Measurements from ENCODE around the gene EYS. TPM values are rescaled to one million over a fixed set of nuclear protein-coding genes. Genes with fewer than 3 reads are reported as not detected.
A peak's percentile ranks its signal among the peaks of the same experiment; 100 is the strongest.

The EYS gene
- total RNA-seq, 1 donor from 2014 or later = not detected

DNA sequence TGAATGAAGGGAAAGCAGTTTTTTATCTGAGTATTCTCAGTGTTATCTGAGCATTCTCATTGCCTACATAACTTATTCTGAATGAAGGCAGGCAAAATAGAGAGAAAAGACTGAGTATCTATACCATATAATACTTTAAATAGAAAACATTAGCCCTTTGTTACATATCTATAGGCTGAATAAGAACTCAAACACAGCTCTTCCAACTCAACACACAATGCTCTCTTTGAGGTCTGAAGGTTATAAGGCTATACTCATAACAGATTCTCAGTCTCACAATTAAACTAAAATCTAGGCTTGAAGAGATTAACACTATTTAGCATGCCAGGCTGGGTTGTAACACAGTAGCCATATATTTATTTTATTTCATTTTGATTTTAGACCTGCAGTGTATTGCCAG, 56.9 kb downstream of the EYS start:
- Mint-ChIP-seq H3K9me3 (ENCODE audit: unreplicated experiment) (peaks cover 4% of the 10 kb centered on the region), H3K36me3 (ENCODE audit: low read depth, unreplicated experiment) (no peaks in the 10 kb centered on the region), H3K27me3 (ENCODE audit: unreplicated experiment) (no peaks in the 10 kb centered on the region), H3K4me1 (ENCODE audit: unreplicated experiment) (no peaks in the 10 kb centered on the region), H3K27ac (ENCODE audit: unreplicated experiment) (no peak overlapping the region), H3K4me3 (ENCODE audit: unreplicated experiment) (no peak overlapping the region)
- no peak for DNase-seq (ENCODE audit: low spot score)
- TF ChIP-seq, protein P1, sequence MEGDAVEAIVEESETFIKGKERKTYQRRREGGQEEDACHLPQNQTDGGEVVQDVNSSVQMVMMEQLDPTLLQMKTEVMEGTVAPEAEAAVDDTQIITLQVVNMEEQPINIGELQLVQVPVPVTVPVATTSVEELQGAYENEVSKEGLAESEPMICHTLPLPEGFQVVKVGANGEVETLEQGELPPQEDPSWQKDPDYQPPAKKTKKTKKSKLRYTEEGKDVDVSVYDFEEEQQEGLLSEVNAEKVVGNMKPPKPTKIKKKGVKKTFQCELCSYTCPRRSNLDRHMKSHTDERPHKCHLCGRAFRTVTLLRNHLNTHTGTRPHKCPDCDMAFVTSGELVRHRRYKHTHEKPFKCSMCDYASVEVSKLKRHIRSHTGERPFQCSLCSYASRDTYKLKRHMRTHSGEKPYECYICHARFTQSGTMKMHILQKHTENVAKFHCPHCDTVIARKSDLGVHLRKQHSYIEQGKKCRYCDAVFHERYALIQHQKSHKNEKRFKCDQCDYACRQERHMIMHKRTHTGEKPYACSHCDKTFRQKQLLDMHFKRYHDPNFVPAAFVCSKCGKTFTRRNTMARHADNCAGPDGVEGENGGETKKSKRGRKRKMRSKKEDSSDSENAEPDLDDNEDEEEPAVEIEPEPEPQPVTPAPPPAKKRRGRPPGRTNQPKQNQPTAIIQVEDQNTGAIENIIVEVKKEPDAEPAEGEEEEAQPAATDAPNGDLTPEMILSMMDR (IDR thresholded peaks at IDR 0.05; ENCODE audit: unreplicated experiment) = no peak

DNA sequence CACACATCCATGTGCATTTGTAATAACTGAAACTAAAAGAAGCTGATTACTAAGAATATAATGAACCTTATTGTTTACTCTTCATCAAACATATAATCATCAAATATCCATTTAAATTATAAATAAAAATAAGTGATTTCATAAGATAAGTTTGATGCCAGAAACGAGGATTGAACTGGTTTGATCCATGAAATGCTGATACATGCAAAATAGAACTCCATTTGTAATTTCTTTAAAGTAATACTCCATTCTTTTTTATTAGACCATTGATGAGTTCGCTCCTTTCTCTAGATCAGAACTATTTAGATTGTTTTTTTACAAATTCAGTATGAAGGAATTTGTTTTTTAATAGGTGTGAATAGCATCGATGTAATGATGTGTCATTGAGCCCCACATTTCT, 57.6 kb downstream of the EYS start:
- peaks cover 4% of the 10 kb centered on the region for H3K9me3 Mint-ChIP-seq (ENCODE audit: unreplicated experiment)
- no peaks in the 10 kb centered on the region for H3K27me3 Mint-ChIP-seq (ENCODE audit: unreplicated experiment)
- H3K36me3 Mint-ChIP-seq (ENCODE audit: low read depth, unreplicated experiment) = no peaks in the 10 kb centered on the region
- DNase-seq (ENCODE audit: low spot score) = no peak
- no peak overlapping the region for H3K4me3 Mint-ChIP-seq (ENCODE audit: unreplicated experiment)
- no peaks in the 10 kb centered on the region for H3K4me1 Mint-ChIP-seq (ENCODE audit: unreplicated experiment)
- TF ChIP-seq, protein P1 (IDR thresholded peaks at IDR 0.05; ENCODE audit: unreplicated experiment) = no peak
- no peak overlapping the region for H3K27ac Mint-ChIP-seq (ENCODE audit: unreplicated experiment)

DNA sequence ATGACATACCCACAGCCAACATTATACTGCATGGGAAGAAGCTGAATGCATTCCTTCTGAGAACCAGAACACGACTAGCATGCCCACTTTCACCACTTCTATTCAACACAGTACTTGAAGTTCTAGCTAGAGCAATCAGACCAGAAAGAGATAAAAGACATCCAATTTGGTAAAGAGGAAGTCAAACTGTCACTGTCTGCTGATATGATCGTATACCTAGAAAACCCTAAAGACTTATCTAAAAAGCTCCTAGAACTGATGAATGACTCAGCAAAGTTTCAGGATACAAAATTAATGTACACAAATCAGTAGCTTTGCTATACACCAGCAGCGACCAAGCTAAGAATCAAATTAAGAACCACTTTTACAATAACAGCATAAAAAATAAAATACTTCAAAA, 60.5 kb downstream of the EYS start:
- H3K36me3 Mint-ChIP-seq (ENCODE audit: low read depth, unreplicated experiment) = no peaks in the 10 kb centered on the region
- H3K27ac Mint-ChIP-seq (ENCODE audit: unreplicated experiment) = no peak overlapping the region

DNA sequence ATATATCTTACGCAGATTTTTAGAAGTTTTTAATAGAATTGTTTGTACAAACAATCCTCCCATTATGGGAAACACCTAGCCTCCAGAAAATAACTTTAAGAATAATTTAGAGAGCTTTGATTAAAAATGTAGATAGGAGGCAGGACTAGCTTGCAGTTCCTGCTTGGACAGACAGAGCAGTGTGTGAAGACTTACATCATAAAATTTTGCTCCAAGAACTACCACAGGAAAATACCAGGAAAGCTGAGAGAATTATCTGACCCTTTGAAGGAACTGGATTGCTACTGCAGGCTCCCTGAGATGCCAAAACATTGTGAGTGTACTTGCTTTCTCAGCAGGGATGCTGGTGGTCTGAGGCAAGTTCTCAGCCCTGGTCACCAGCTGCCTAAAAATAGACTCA, 64.2 kb downstream of the EYS start:
- H3K9me3 Mint-ChIP-seq (ENCODE audit: unreplicated experiment) = no peaks in the 10 kb centered on the region
- no peaks in the 10 kb centered on the region for H3K27me3 Mint-ChIP-seq (ENCODE audit: unreplicated experiment)
- H3K27ac Mint-ChIP-seq (ENCODE audit: unreplicated experiment) = no peak overlapping the region
- TF ChIP-seq, protein P1 (IDR thresholded peaks at IDR 0.05; ENCODE audit: unreplicated experiment) = no peak
- H3K36me3 Mint-ChIP-seq (ENCODE audit: low read depth, unreplicated experiment) = no peaks in the 10 kb centered on the region
- no peaks in the 10 kb centered on the region for H3K4me1 Mint-ChIP-seq (ENCODE audit: unreplicated experiment)
- DNase-seq (ENCODE audit: low spot score) = no peak
- H3K4me3 Mint-ChIP-seq (ENCODE audit: unreplicated experiment) = no peak overlapping the region

More for the DNA sequence above, 60.5 kb downstream of the EYS start:
- no peak overlapping the region for H3K4me3 Mint-ChIP-seq (ENCODE audit: unreplicated experiment)
- TF ChIP-seq, protein P1 (IDR thresholded peaks at IDR 0.05; ENCODE audit: unreplicated experiment) = no peak
- no peaks in the 10 kb centered on the region for H3K4me1 Mint-ChIP-seq (ENCODE audit: unreplicated experiment)
- H3K9me3 Mint-ChIP-seq (ENCODE audit: unreplicated experiment) = no peaks in the 10 kb centered on the region
- no peak for DNase-seq (ENCODE audit: low spot score)
- H3K27me3 Mint-ChIP-seq (ENCODE audit: unreplicated experiment) = no peaks in the 10 kb centered on the region

DNA sequence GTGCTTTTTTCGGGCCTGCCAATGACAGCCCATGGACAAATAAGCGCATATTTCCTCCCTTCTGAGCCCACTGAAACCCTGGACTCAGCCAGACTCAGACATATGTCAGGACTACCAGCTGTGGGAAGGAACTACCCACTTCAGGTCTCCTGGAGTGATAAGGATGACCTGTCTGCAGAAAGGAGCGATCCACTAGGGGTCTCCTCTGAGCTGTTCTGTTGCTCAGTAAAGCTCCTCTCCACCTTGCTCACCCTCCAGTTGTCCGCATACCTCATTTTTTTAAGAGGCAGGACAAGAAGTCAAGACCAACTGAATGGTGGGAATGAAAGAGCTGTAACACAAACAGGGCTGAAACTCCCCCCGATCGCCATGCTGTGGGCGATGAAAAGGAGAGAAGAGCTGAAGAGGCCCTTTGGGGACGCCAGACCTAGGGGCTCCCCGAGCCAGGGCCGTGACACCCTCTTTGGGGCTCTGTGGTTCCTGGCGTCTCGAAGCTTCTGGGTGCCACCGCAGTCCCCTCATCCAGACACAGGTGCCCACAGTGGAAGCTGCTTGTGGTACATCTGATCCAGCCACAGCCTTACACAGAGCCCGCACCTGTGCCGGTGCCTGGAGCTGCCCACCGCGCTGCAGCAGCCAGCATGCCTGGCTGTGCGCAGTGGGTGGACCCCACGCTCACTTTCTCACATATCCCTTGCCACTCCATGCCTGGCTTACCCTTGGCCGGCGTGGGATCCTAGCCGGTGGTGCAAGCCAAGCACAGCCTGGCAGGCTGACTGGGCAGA, 68.8 kb downstream of the EYS start:
- Mint-ChIP-seq H3K4me3 (ENCODE audit: unreplicated experiment) (no peak overlapping the region), H3K4me1 (ENCODE audit: unreplicated experiment) (no peaks in the 10 kb centered on the region), H3K36me3 (ENCODE audit: low read depth, unreplicated experiment) (no peaks in the 10 kb centered on the region), H3K27ac (ENCODE audit: unreplicated experiment) (no peak overlapping the region), H3K27me3 (ENCODE audit: unreplicated experiment) (no peaks in the 10 kb centered on the region), H3K9me3 (ENCODE audit: unreplicated experiment) (no peaks in the 10 kb centered on the region)
- peak; percentile 45 for DNase-seq (ENCODE audit: low spot score)
- TF ChIP-seq, protein P1 (IDR thresholded peaks at IDR 0.05; ENCODE audit: unreplicated experiment) = no peak

Data from endothelial cell (in vitro differentiated cells).